GM19395 (cell line): ENCODE results near the gene EN2.

ENCODE experiments used
- ATAC-seq: cut with Tn5 transposase; IDR thresholded peaks from one replicate; pipeline ENCODE4 v1.9.1; 2021; ENCODE audit warnings: mild to moderate bottlenecking, moderate library complexity; ENCODE audit not compliant: unreplicated experiment

Gene EN2

DNA sequence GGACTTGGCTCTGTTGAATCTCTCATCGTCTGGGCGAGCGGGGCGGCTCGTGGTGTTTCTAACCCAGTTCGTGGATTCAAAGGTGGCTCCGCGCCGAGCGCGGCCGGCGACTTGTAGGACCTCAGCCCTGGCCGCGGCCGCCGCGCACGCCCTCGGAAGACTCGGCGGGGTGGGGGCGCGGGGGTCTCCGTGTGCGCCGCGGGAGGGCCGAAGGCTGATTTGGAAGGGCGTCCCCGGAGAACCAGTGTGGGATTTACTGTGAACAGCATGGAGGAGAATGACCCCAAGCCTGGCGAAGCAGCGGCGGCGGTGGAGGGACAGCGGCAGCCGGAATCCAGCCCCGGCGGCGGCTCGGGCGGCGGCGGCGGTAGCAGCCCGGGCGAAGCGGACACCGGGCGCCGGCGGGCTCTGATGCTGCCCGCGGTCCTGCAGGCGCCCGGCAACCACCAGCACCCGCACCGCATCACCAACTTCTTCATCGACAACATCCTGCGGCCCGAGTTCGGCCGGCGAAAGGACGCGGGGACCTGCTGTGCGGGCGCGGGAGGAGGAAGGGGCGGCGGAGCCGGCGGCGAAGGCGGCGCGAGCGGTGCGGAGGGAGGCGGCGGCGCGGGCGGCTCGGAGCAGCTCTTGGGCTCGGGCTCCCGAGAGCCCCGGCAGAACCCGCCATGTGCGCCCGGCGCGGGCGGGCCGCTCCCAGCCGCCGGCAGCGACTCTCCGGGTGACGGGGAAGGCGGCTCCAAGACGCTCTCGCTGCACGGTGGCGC is at the start of gene EN2:
TSS of gene EN2 (plus strand) at position 19 of the 767 bp plus-strand sequence. CDS start at position 268, 249 bp downstream.
- no peak for ATAC-seq

DNA sequence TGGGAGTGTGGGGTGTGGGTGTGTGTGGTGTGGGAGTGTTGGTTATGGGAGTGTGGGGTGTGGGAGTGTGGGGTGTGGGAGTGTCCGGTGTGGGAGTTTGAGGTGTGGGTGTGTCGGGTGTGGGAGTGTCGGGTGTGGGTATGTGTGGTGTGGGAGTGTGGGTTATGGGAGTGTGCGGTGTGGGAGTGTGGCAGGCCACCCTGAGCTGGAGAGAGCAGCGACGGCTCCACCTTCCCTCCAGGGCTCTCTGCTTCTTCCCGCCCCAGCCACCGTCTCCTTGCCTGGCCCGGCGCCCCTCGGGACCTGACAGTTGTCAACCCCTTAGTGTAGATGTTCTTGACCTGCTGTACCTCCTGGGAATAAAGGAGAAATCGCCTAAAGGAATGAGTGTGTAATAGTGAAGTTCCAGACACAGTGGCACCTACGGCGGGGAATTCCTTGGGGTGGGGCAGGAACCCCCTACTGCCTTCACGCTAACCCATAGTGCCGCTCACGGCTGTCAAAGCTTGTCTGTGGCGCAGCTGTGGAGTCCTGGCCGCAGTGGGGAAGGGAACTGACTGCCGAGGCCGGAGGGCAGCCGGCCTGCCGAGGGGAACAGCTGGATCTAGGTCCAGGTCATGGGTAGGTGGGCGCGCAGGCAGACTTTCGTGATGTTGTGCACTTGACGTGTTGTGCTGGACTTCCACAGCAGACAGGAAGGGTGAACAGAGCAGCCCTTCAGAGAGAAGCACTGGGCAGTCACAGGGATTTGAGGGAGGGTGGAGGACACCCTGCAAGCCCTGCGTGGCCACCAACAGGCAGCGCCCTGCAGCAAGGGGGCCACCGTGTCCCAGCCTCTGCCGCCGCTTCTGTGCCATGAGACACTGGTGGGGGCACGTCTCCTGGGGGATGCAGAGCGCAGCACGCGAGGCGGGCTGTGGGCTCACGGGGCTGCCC is 49.0 kb upstream of the EN2 start:
- no peak for ATAC-seq

DNA sequence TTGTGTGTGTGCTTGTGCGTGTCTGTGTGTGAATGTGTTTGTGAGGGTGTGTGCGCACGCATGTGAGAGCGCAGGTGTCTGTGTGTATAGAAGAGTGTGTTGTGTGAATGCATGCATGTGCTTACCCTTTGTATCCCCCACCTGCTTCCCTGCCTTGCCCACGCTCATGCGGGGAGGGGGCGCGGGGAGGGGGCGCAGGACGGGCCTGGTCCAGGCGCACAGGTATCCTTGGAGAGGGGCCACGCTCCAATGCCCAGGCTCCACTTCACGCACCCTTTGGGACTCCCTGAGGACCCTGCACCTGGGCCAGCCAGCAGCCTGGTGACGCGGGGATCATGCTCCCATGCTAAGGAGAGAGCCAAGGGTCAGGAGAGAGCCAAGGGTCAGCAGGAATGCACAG is 47.9 kb upstream of the EN2 start:
- ATAC-seq = no peak

DNA sequence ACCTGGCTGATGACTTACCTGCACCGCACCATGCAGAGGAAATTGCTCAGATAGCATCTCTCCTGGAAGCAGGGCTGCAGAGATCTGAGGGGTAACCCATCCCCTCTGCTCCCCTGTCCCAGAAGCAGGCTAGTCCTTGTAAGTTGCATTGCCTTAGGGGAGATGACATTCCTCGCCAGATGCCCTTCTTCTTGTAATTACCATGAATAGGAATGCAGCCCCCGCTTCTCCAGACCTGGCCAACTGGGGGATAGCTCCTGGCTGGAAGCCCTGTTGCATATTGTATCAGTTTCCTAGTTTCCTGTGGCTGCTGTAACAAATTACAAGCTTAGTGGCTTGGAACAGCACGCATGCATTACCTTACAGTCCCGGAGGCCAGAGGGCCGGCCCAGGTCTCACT is 47.5 kb upstream of the EN2 start:
- no peak for ATAC-seq

DNA sequence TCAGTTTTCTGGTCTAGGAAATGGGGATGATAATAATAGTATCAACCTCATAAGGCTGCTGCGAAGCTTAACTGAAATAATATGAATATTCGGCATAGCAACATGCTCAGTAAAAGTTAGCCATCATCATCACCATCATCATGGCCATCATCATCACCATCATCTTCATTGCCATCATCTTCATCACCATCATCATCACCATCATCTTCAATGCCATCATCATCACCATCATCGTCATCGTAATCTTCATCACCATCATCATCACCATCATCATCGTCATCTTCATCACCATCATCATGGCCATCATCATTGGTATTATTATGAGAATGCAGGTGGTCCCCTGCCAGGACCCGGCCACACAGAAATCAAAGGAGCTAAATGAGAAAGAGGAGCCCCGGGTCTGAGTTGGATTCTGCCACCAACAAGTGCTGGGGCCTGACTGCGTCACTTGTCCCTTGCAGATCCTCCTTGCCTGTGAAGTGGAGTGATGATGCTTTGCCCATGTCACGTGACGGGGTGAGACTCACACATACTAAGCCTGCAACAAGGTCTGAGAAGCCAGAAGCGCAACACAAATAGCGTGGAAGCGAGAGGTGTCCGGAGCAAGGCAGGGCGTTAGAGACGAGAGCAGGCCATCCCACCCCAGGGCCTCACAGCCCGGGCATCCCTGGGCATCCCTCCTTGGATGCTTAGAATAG is 46.1 kb upstream of the EN2 start:
- no peak for ATAC-seq

DNA sequence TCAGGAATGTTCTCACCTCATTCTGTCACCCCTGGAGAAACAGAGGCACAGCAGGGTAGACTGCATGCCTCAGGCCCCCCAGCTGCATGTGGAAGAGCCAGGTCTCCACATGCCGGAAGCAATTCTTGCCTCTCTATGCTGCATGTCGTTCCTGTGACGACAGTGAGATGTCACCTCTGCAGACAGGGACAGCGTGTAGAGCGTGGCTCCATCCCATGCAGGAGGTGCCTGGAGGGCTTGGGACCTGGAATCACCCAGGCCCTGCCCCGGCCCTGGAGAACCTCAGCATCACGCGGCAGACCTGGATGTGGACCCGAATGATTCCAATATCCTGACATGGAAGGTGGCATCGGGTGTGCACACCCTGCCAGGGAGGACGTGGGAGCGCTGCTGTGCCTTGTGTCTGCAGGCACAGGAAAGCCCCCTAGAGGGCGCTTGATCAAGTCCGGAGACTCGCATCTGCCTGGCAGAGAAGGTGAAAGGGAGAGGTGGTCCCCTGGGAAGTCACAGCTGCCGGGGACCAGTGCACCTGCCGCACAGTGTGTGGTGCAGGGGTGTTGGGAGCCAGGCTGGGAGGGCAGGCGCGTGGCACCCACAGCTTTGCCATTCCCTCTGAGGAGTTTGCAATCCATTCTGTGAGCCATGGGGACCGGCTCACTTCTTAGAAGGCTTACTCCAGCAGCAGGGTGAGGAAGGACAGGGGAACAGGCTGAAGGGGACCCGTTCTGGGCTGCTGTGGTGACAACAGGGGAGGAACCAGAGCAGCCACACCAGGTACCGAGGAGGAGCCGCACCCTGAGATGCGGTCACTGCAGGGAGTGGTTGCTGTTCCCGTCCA is 45.3 kb upstream of the EN2 start:
- peak; percentile 95 for ATAC-seq

DNA sequence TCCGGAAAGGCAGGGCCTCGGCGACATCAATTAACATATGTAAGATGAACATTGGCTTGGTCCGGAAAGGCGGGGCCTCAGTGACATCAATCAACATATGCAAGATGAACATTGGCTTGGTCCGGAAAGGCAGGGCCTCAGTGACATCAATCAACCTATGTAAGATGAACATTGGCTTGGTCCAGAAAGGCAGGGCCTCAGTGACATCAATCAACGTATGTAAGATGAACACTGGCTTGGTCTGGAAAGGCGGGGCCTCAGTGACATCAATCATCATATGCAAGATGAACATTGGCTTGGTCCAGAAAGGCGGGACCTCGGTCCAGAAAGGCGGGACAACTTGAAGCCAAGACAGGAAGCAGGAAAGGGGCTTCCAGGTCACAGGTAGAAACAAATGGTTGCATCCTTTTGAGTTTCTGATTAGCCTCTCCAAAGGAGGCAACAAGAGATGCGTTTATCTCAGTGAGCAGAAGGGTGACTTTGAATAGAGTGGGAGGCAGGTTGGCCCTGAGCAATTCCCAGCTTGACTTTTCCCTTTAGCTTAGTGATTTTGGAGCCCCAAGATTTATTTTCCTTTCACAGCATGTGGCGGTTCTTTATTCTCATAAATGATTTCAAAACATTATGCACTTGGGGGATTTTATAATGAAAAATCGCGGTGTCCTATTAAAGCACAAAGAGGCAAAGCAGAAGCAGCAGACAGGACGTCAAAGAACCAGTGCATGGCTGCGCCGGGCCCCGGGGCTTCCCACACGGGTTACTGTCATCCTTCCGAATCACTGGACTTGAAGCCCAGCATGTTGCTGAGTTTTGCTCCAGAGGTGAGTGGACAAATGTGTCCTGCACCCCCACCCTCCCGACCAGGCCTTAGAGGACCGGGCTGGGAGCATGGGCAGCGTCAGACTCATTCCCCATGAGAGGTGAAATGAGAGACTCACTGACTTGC is 43.1 kb upstream of the EN2 start:
- ATAC-seq = no peak

DNA sequence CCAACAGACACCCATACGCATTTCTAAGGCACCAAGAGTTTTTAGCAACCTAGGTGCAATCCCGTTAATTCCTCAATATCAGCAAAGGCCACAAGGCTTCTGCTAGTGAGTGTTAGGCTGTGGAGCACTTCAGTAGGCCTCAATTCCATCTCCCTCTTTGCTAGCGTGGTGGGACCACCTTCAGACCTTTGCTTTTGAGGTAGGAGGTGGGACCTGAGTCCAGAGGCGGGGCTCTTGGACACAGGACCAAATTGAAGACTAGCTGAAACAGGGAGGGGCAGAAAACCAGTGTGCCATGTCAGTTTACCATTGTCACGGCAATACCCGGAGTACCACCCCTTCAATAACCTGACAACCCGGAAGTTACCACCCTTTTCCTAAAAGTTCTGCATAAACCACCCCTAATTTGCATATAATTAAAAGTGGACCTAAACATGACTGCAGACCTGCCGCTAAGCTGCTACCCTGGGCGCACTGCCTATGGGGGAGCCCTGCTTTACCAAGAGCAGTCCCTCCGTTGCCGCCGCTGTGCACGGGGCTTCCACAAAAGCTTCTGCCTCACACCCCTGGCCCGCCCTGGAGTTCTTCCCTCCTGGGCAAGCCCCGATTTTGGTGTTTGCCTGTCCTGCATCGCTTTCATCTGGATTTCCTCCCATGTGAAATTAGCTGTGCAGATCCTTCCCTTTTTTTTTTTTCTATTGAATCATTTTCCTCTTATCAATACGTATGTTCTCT is 41.1 kb upstream of the EN2 start:
- ATAC-seq = no peak

DNA sequence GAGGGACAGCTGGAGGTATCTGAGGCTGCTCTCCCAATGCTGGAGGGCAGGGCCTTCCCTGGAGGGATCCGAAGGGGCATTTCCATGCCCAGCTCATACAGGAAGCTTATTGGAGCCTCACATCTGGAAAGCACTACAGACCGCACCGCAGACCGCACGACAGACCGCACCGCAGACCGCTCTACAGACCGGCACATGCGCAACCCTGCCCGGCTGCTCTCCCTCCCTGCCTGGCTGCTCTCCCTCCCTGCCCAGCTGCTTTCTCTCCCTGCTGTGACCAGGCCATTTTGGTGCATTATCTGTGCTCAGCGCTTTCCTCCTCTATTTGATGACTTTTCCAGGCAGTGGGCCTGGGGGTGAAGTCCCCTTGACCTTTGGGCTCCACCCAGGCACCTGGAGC is 39.6 kb upstream of the EN2 start:
- ATAC-seq = no peak

DNA sequence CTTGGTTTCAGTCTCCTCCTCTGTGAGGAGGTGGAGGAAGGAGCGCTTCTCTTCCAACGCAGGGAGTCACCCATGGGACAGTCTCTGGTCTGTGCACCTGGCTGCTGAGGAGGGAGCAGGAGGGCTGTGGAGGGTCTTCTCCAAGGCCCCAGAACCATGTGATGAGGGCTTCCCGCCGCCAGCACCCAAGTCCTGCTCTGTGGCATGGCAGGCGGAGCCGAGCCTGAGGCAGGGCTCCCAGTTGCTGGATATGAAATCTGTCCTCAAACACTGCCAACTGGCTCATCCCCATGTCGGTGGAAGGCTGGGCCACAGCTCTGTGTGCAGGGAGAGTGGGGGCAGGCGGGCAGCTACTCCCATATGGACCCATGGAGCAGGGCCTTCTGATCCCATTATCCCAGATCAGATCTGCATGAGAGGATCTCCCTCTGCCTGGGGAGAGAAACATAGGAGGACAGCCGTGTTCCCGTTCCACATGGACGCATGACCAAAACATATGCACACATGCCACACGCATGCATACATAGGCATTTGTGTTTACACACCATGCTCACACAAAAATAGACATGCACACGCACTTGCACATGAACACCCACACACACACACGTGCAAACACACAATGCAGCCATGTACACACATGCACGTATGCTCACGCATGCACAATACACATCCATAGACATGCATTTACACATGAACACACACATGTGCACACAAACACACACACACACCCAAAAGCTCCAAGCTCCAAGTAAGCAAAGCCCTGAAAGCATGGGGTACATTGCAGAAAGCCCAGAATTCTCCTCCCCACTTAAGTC is 38.8 kb upstream of the EN2 start:
- ATAC-seq = no peak

DNA sequence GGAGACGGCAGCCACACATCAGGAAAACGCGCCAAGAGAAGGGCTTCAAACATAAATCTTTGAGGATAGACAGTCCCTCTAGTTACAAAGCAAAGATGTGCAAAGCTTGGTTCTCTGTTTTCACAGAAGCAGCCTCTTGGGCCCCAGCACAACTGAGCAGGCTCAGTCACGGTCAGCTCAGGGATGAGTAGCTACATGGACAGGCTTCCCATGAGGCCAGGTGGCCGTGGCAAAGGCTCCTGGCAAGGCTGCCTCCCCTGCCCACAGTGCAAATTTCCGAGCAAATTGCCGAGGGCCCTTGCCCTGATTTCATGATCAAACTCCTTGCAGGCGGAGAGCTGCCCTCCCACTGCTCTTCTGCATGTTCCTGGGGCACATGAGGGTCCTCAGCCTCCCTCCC is 37.8 kb upstream of the EN2 start:
- ATAC-seq = no peak

DNA sequence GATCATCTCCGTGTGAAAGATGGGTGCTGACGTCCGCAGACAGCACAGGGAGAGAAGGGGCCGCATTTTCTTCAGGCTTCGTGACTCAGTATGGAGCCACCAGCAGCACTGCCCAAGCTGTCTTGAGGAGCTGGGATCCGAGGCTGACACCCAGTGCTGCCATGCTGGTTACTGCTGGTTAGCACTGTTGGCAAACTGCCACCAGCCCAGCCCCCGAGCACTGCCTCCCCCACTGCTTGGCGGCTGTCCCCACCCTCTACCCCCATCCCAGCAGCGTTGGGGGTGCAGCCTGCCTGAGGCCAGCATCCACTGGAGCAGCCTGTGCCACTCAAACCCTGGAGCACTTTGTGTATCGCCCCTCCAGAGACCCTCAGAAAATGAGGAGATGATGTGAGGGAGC is 35.8 kb upstream of the EN2 start:
- ATAC-seq = no peak

DNA sequence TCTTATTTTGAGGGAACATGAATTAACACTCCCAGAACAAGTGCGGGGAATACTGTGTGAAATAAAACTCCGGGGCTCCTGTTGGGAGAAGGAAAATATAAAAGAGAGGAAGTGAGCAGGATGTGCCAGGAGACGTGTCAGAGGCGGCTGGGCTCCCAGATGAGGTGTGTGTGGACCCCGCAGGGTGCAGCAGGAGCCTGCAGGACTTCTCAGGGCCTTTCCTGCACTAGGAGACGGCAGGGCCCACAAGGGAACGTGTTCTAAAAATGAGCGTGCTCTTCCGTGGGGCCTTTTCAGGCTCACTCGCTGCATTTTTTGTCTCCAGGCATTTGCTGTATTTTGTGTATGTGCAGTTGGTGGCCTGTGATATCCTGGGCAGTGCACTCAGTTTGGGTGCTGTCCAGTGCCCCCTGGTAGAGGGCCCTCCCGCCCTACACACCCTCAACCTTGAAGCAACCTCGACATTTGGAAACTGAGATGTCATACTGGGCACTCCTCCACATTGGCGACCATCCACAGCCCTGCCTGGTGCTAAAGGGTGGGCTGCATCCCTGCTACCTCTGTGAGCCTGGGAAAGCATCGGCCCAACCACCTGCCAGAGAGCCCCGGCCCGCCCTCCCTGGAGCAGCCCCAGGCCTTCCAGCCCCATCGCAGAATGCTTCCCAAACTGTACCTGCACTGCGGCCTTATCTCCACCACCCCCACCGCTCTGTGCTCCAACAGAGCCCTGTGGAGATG is 35.2 kb upstream of the EN2 start:
- no peak for ATAC-seq

DNA sequence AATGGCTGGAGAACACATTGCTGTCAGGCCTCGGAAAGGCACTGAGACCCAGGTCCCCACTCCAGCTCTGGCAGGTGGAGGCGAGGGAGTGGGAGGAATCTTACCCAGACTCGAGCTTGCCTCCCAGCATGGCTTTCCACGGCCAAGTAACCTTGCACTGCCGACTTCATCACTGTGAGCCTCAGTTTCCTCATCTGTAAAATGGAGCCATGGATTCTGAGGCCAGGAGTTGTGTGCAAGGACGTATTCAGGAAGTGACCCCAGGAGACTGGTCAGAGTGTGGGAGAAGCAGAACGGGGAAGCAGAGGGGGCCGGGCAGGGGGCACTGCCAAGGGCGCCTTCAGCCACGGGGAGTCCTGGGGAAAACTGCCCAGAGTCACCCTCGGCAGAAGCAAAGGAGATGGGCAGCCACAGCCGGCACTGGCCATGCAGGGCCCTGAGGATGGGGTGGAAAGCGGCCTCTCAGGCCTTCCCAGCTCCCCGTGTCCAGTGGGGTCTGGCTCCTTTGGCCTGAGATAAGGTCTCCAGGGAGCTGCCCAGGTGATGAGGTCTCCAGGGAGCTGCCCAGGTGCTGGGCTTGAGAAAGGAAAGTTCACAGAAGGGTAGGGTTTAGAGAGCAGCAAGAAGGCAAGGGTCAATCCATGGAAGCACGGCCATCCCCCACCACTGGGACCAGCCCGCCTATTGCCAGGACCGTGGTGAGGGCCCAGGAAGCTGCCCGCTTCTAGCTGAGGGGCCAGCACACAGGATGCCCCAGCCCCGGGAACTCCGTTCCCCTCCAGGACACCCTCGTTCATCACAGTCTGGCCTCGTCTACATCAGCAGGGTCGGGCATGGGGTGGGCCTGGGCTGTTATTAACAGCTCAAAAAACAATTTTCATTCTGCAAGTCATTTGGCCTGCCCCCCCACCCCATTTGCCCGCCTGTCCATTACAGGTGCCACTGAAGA is 34.3 kb upstream of the EN2 start:
- ATAC-seq = no peak

DNA sequence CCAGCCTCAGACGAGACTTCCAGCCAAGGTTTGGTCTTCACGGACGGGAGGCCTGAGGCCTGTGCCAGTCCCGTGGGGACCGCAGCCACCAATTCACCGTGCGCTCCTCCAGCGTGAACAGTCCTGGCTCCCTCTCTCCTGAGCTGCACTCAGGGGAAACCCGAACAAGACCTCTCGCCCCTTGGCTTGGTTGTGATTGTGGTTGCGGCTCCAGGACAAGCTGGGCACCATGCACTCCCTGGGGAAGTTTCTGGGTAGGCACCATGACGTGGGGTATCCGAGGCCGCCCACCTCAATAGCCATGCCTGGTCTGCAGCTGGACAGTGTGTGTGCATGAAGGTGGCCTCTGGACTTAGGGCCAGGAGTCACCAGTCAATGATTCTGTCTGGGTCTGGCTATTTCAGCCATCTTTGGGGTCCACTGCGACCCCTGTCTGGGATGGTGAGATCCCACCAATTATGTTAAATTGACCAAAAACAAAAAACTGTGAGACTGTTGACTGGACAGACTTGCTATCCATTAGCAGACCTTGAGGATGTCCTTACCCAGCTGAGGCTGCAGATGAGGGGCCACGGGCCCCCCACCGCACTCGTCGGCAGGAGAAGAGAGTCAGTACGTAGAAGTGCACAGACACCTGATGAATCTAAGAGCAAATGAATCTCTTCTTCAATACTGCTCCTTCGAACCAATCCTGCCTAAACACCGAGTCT is 33.5 kb upstream of the EN2 start:
- ATAC-seq = no peak

DNA sequence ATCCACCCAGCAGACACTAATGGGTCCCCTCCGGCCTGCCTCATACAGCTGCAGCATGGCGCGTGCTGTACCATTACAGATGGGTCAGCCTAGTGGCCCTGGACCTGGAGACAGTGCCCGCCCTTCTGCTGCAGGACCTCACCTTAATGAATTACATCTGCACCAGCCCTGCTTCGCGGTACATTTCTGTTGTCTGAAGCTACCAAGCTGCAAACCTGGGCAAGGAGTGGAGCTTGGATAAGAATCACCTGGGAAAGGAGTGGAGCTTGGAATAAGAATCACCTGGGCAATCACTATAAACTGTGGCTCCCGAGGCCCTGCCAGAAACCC is 33.0 kb upstream of the EN2 start:
- ATAC-seq = no peak
